ENCODE data around the gene MT1G.

The MT1G gene

GRCh38 chr16:56631197-56631596 is 36.7 kb downstream of the MT1G start:
- Histone ChIP-seq H3K36me3 (ENCODE audit: insufficient read depth, low read length) (no peaks in the 10 kb centered on the region), H3F3A (ENCODE audit: low read depth) (no peaks in the 10 kb centered on the region), H3K9ac (ENCODE audit: low read depth, low read length, poor library complexity, severe bottlenecking) (no peak overlapping the region), H4K20me1 (ENCODE audit: insufficient read depth, low read length, poor library complexity, severe bottlenecking) (no peaks in the 10 kb centered on the region), H3K79me2 (ENCODE audit: insufficient read depth, low read length) (no peaks in the 10 kb centered on the region), H3K4me2 (ENCODE audit: low read depth, low read length, poor library complexity, severe bottlenecking) (no peak overlapping the region), H2AFZ (ENCODE audit: low read length) (no peak overlapping the region), H3K4me3 (ENCODE audit: low read length, poor library complexity, severe bottlenecking) (no peak overlapping the region), H3K9me3 (ENCODE audit: insufficient read depth, low read depth, low read length) (no peaks in the 10 kb centered on the region), H3K27me3 (ENCODE audit: insufficient read depth, low read length, poor library complexity, severe bottlenecking) (no peaks in the 10 kb centered on the region), H3K4me1 (ENCODE audit: insufficient read depth, low read length, poor library complexity, severe bottlenecking) (no peaks in the 10 kb centered on the region), H3K9me2 (replicated peaks; ENCODE audit: low read depth, low read length) (no peaks in the 10 kb centered on the region)
- no peak for TF ChIP-seq CTCF (conservative IDR thresholded peaks at IDR 0.05; ENCODE audit: low read length)
- TF ChIP-seq EZH2phosphoT487 (IDR thresholded peaks at IDR 0.05; ENCODE audit: borderline replicate concordance) = no peak

GRCh38 chr16:56630134-56630533 is 37.7 kb downstream of the MT1G start:
- Histone ChIP-seq H3K27me3 (ENCODE audit: insufficient read depth, low read length, poor library complexity, severe bottlenecking) (no peaks in the 10 kb centered on the region), H3K4me1 (ENCODE audit: insufficient read depth, low read length, poor library complexity, severe bottlenecking) (no peaks in the 10 kb centered on the region), H3K9ac (ENCODE audit: low read depth, low read length, poor library complexity, severe bottlenecking) (no peak overlapping the region), H3K36me3 (ENCODE audit: insufficient read depth, low read length) (no peaks in the 10 kb centered on the region), H3K9me3 (ENCODE audit: insufficient read depth, low read depth, low read length) (no peaks in the 10 kb centered on the region), H2AFZ (ENCODE audit: low read length) (no peak overlapping the region), H3K4me3 (ENCODE audit: low read length, poor library complexity, severe bottlenecking) (no peak overlapping the region), H3K79me2 (ENCODE audit: insufficient read depth, low read length) (no peaks in the 10 kb centered on the region), H3F3A (ENCODE audit: low read depth) (no peaks in the 10 kb centered on the region), H3K4me2 (ENCODE audit: low read depth, low read length, poor library complexity, severe bottlenecking) (no peak overlapping the region), H3K9me2 (replicated peaks; ENCODE audit: low read depth, low read length) (no peaks in the 10 kb centered on the region), H4K20me1 (ENCODE audit: insufficient read depth, low read length, poor library complexity, severe bottlenecking) (no peaks in the 10 kb centered on the region)
- TF ChIP-seq EZH2phosphoT487 (IDR thresholded peaks at IDR 0.05; ENCODE audit: borderline replicate concordance) = no peak
- no peak for TF ChIP-seq CTCF (conservative IDR thresholded peaks at IDR 0.05; ENCODE audit: low read length)

GRCh38 chr16:56629531-56629930 is 38.3 kb downstream of the MT1G start:
- Histone ChIP-seq H3K4me2 (ENCODE audit: low read depth, low read length, poor library complexity, severe bottlenecking) (no peak overlapping the region), H3K27me3 (ENCODE audit: insufficient read depth, low read length, poor library complexity, severe bottlenecking) (no peaks in the 10 kb centered on the region), H2AFZ (ENCODE audit: low read length) (no peak overlapping the region), H3K9me3 (ENCODE audit: insufficient read depth, low read depth, low read length) (no peaks in the 10 kb centered on the region), H3K36me3 (ENCODE audit: insufficient read depth, low read length) (no peaks in the 10 kb centered on the region), H4K20me1 (ENCODE audit: insufficient read depth, low read length, poor library complexity, severe bottlenecking) (no peaks in the 10 kb centered on the region), H3K4me1 (ENCODE audit: insufficient read depth, low read length, poor library complexity, severe bottlenecking) (no peaks in the 10 kb centered on the region), H3K9ac (ENCODE audit: low read depth, low read length, poor library complexity, severe bottlenecking) (no peak overlapping the region), H3F3A (ENCODE audit: low read depth) (no peaks in the 10 kb centered on the region), H3K9me2 (replicated peaks; ENCODE audit: low read depth, low read length) (no peaks in the 10 kb centered on the region), H3K79me2 (ENCODE audit: insufficient read depth, low read length) (no peaks in the 10 kb centered on the region), H3K4me3 (ENCODE audit: low read length, poor library complexity, severe bottlenecking) (no peak overlapping the region)
- TF ChIP-seq CTCF (conservative IDR thresholded peaks at IDR 0.05; ENCODE audit: low read length) (no peak), EZH2phosphoT487 (IDR thresholded peaks at IDR 0.05; ENCODE audit: borderline replicate concordance) (no peak)

Measured in Loucy (cell line).